GM23338 (cell line): ENCODE measurements around the gene FMOD. TPM values are rescaled to one million over a fixed set of nuclear protein-coding genes. Genes with fewer than 3 reads are reported as not detected.

Experiments
- polyA plus RNA-seq: library from polyadenylated mRNA; unstranded; fragments of >200 nt; fragmentation: Nextera tagmentation; extraction: Ambion mirVana; gene quantifications from 2 replicates; pipeline ENCODE4 v1.2.1, GENCODE V29; 2016
- small RNA-seq: library from RNA; depleted of rRNA; stranded (forward); fragments of <200 nt; gene quantifications from one replicate; pipeline ENCODE3, GENCODE V24; 2014; ENCODE audit warnings: low replicate concordance
- total RNA-seq: library from RNA; depleted of rRNA; stranded (reverse); fragments of >200 nt; shearing (Covaris generic); gene quantifications from 2 replicates; pipeline ENCODE4 v1.2.3, GENCODE V29; 2014; rRNA removed

Gene FMOD
- total and polyA plus RNA-seq, 2 experiments from 2014 or later, result 0.27 to 1.3 TPM

Small RNA genes lying within 50 kb of the gene (small RNA-seq; reads per million reads assigned to genes)
- gene AL359837.1, result not detected
- not detected for gene RNU6-487P

Other genes with a start within 250 kb of the FMOD start
- gene ADORA1, start 223.4 kb downstream of the FMOD start, total RNA-seq, result 1.8 and 3.8 TPM in 2 replicates
- gene ADORA1, start 223.4 kb downstream of the FMOD start, polyA plus RNA-seq, result 0.63 and 1.5 TPM in 2 replicates
- gene MYBPH, start 175.3 kb downstream of the FMOD start, total RNA-seq, result not detected in 2 replicates
- gene MYBPH, start 175.3 kb downstream of the FMOD start, polyA plus RNA-seq, result not detected in 2 replicates
- gene CHI3L1, start 164.4 kb downstream of the FMOD start, total RNA-seq, result 0.76 TPM in 1 of 2 replicates, not detected in the other
- not detected in 2 replicates for gene CHI3L1, start 164.4 kb downstream of the FMOD start, polyA plus RNA-seq
- gene CHIT1, start 121.4 kb downstream of the FMOD start, total RNA-seq, result 0.07 TPM in 1 of 2 replicates, not detected in the other
- 0.47 and 0.85 TPM in 2 replicates for gene CHIT1, start 121.4 kb downstream of the FMOD start, polyA plus RNA-seq
- gene BTG2, start 45.6 kb downstream of the FMOD start, total RNA-seq, result 7.8 and 9.1 TPM in 2 replicates
- 5.7 and 6.3 TPM in 2 replicates for gene BTG2, start 45.6 kb downstream of the FMOD start, polyA plus RNA-seq
- 0.03 and 0.08 TPM in 2 replicates for gene PRELP, start 124.7 kb upstream of the FMOD start, total RNA-seq
- gene PRELP, start 124.7 kb upstream of the FMOD start, polyA plus RNA-seq, result 0.03 and 0.12 TPM in 2 replicates
- gene OPTC, start 143.0 kb upstream of the FMOD start, total RNA-seq, result 1.0 TPM in 1 of 2 replicates, not detected in the other
- gene OPTC, start 143.0 kb upstream of the FMOD start, polyA plus RNA-seq, result 0.26 and 0.50 TPM in 2 replicates